HG02852 (cell line): ENCODE measurements around the gene EXOC6.
"Not testable (repeated sequence)": the region's sequence is repeated elsewhere in the genome, so short reads cannot be mapped to it uniquely, and the experiment has no call there.

ENCODE experiments used
- ATAC-seq: cut with Tn5 transposase; IDR thresholded peaks from one replicate; pipeline ENCODE4 v1.9.1; 2021; ENCODE audit warnings: mild to moderate bottlenecking, moderate library complexity; ENCODE audit not compliant: unreplicated experiment

Gene EXOC6

DNA sequence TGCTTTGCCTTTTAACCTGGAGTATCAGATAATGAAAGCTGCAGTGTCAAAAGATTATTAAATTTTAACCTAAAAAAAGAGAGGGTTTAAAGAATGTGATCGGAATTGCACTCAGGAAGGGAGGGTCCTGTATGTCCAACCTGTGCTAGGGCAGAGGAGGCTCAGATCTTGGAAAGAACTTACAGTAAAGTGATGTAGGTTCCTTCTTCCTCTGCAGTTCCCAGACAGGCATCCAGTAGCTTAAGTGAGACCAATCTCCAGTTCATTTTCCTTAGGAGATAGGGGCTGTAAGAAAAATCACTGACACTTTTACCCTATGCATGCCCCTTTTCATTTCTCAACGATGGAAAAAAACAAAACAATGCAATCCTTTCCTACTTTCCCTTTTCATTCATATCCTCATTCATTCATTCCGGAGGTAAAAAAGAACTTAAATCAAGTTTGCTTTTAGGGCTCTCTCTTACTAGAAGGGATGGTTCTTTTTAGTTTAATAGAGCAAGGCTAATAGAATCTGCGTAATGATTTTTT, 28.3 kb downstream of the EXOC6 start:
- ATAC-seq, result no peak

DNA sequence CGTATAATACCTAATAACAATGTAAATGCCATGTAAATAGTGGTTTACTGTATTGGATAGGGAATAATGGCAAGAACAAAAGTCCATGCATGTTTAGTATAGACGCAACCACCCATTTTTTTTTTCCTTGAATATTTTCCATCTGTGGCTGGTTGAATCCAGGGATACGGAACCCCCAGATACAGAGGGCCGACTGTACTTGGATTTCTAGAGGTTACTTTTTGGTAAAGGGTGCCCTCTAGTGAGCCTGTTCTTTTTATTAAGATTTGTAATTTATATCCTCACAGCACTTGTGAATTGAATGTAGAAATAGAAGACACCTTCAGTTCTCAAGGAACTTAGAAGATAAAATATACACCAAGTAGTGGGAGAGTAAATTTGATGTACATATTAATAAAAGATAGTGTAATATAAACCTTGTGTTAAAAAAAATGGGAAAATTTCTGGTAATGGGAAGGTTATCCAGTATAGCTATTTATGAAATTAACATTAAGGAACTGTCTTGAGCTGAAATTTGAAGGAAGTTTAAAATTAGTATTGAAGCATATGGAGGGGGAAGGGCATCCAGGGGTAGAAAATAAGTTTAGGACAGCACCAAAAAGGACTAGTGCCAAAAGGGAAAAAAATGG, 32.0 kb downstream of the EXOC6 start:
- ATAC-seq, result no peak

DNA sequence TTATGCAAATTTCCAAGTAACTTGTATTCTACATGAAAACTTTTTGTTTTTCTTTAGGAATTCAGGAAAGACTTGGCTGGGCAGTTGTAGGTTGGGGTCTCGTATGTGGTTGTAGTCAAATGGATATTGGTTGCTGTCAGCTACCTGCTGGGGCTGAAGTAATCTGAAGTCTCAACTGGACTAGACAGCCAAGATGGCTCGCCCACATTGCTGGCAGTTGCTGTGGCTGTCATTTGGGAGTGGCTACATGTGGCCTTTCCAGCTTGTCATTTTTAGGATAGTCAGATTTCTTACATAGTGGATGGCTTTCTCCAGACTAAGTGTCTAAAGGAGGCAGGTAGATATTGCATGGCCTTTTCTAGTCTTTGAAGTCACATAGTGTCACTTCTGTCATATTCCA, 32.6 kb downstream of the EXOC6 start:
- ATAC-seq, result no peak

DNA sequence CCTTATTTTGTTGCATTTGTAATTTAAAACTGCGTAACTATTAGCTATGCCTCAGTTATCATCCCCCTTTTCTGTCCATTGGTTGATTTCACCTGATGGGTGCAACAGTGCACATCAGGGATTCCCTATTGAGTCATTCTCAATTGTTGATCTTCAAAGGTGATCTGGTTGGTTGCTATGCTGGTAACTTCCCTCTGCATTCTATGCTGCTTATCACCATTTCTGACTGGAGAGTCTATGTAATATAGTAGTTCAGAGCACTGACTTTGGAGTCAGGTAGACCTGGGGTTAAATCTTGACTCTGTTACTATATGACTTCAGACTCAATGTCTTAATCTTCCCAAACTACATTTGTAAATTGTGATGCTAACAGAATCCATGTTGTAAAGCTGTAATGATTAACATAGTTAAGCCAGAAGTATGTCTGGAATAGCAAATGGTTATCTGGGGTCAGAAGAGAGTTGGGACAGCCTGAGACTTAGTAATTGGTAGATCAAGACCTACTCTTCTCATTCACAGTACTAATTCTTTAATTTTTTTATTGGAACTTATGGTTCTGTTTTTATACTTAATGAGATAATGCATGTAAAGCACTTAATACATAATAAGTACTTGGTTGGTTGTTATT, 38.1 kb downstream of the EXOC6 start:
- no peak for ATAC-seq

DNA sequence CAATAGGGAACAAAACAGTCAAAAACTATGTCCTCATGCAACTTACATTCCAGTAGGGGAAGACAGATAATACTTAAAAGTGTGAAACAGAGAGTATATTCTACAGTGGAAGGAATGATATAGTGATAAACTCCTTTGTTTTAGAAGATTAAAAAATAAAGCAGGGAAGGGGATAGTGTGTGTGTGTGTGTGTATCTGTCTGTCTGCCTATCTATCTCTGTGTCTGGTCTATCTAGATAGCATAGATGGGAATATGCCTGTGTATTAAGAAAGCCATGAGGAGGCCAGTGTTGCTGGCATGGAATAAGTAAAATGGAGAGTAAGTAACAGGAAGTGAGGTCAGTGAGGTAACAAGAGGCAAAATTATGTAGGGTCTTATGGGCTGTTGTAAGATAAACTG, 42.2 kb downstream of the EXOC6 start:
- no peak for ATAC-seq

- ATAC-seq, result no peak
Measured at GRCh38 chr10:92891885-92892690, 43.8 kb downstream of the EXOC6 start.

GRCh38 chr10:92892691-92893054, 44.4 kb downstream of the EXOC6 start:
- no peak for ATAC-seq

DNA sequence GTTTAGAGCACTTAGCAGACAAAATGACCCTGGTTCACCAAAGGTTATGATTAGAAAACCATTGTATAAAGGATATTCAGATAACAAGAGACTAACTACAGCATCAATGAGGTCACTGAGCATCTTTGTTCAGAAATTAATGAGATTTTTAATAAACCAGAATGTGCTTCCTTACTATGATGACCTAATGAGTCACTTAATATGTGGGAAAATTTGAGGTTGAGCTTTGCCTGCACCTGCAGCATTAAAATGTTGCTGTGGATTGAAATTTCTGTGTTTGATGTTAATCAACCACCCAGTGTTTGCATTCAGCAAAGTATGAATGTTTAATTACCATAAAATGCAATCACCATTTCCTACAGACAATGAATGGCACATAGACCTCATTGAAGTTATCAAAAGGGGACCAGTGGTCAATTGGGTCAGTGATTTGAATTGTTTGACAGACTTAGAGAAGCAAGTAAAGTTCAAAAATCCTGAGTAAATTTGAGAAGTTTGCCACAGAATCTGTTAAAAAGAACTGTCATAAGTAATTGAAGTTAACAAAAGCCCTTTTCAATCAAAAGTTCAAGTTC, 45.8 kb downstream of the EXOC6 start:
- ATAC-seq, result no peak

GRCh38 chr10:92897916-92898315, 49.6 kb downstream of the EXOC6 start:
- no peak for ATAC-seq

DNA sequence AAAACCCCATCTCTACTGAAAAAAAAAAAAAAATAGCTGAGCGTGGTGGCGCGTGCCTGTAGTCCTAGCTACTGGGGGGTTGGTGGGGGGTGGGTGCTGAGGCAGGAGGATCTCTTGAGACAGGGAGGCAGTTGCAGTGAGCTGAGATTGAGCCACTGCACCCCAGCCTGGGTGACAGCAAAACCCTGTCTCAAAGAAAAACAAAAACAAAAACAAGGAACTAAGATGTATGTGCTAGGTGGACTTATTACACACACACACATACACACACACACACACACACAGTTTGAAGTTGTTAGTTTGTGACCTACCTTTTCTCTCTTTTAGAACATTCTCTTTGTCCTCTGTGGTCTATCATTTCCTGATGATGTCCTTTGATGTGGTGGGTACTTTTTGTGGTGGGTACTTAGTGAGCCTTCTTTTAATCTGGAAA, 53.5 kb downstream of the EXOC6 start:
- no peak for ATAC-seq

DNA sequence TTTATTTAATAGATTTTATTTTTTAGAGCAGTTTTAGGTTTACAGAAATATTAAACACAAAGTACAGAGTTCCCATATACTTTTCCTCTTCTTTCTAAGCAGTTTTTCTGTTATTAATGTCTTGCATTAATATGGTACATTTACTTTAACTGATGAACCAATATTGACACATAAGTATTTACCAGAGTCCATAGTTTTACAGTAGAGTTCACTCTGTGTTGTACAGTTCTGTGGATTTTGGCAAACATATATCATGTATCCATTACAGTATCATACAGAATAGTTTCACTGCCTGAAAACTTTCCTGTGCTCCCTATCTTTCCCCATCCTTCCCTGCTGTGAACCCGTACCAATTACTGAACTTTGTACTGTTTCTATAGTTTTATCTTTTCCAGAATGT, 55.3 kb downstream of the EXOC6 start:
- no peak for ATAC-seq

- no peak for ATAC-seq
Measured at GRCh38 chr10:92907280-92907679, 59.0 kb downstream of the EXOC6 start.

GRCh38 chr10:92912631-92913030, 64.3 kb downstream of the EXOC6 start:
- not testable (repeated sequence) for ATAC-seq

DNA sequence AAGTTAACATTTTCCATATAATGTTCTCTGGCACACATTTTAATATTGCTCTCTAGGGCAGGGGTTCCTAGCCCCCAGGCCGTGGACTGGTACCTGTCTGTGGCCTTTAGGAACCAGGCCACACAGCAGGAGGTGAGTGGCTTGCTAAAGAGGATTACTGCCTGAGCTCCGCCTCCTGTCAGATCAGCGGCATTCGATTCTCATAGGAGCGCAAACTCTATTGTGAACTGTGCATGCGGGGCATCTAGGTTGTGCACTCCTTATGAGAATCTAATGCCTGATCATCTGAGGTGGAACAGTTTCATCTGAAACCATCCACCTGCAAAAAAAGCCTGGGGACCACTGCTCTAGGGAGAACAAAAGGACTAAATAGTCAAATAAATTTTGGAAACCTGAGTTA, 65.7 kb downstream of the EXOC6 start:
- no peak for ATAC-seq

- ATAC-seq, result peak; percentile 80
Measured at GRCh38 chr10:92914478-92915325, 66.4 kb downstream of the EXOC6 start.

DNA sequence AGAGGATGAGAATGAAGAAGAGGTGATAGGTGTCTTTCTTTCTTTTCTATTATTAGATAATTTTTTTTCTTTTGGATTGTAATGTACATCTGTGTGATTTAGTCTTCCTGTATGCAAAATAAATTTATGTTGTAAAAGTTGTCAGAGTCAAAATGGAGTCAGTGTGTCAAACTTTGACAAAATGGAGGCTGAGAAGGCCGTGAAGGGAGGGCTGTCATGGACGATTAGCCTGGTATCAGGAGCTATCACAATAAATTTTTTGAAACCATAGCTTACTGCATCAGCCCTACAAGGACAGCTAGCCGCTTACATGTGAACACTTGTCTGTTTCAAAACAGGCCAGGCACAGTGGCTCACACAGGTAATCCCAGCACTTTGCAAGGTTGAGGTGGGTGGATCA, 67.6 kb downstream of the EXOC6 start:
- no peak for ATAC-seq

DNA sequence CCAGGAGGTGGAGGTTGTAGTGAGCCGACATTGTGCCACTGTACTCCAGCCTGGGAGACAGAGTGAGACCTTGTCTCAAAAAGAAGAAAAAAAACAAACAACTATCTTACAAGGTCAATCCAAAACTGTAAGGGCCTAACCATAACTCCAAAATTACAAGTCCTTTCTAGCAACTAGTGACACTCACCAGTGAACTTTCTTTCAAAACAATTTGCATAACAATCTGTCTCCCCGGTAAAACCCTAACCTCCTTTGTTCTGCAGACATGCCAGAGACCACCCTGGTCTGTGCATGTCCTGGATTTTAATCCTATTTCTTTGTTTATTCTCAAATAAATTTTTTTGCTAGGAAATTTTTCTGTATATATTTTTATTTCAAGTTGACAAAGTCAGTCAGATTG, 68.1 kb downstream of the EXOC6 start:
- ATAC-seq, result no peak

GRCh38 chr10:92918603-92919002, 70.3 kb downstream of the EXOC6 start:
- no peak for ATAC-seq

DNA sequence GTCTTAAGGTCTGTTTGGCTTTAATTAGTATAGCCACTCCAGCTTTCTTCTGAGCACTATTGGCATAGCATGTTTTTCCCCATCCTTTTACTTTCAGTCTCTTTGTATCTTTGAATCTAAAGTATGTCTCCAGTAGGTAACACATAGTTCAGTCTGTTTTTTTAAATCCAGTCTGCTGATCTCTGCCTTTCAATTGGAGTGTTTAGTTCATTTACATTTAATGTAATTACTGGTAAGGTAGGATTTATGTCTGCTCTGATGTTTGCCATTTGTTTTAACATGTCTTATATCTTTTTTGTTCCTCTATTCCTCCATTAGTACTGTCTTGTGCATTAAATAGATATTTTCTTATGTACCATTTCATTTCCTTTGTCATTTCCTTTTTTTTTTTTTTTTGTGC, 72.5 kb downstream of the EXOC6 start:
- ATAC-seq, result no peak

DNA sequence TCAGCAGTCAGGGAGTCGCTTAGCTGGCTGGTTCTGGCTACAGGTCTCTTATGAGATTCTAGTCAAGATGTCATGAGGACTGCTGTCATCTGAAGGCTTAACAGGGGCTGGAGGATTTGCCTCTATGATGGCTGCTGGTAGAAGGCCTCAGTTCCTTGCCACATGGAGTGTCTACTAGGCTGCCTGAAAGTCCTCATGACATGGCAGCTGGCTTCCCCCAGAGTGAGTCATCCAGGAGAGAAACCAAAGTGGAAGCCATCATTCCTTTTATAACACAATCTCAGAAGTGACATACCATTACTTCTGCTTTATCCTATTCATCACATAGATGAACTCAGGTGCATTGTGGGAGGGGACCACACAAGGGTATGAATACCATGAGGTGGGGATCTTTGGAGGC, 75.1 kb downstream of the EXOC6 start:
- ATAC-seq, result no peak

- no peak for ATAC-seq
Measured at GRCh38 chr10:92929896-92930295, 81.6 kb downstream of the EXOC6 start.
